Activated CD8-positive, alpha-beta T cell treated with anti-CD3 and anti-CD28 coated beads for 36 hours (primary cell): ENCODE data around the gene YLPM1. TPM values are rescaled to one million over a fixed set of nuclear protein-coding genes. Genes with fewer than 3 reads are reported as not detected.

ENCODE experiments used
- ATAC-seq: fragments of 200-7000 bp; cut with Tn5 transposase; one replicate; pipeline ENCODE4 v1.10.0; 2021; ENCODE audit warnings: mild to moderate bottlenecking, moderate library complexity
- CTCF ChIA-PET: fragments of 350-600 bp; sonication (Branson Sonifier 250); formaldehyde crosslinking; loops from one replicate; lab custom pipeline; 2021; ENCODE audit warnings: antibody characterized with exemption; lab: Charles Lee
- POLR2A ChIA-PET: fragments of 350-600 bp; sonication (Branson Sonifier 250); formaldehyde crosslinking; loops from one replicate; lab custom pipeline; 2021; ENCODE audit warnings: antibody characterized with exemption; lab: Charles Lee
- DNase-seq: peaks from one replicate; pipeline ENCODE4 v3.0.0-alpha.2; 2020
- H3K27ac Mint-ChIP-seq: one replicate; pipeline ENCODE4 v1.8.0; 2021; ENCODE audit warnings: mild to moderate bottlenecking, mixed read lengths
- H3K27me3 Mint-ChIP-seq: one replicate; pipeline ENCODE4 v1.8.0; 2021; ENCODE audit warnings: mixed read lengths
- H3K36me3 Mint-ChIP-seq: one replicate; pipeline ENCODE4 v1.8.0; 2021; ENCODE audit warnings: low read depth, mixed read lengths
- H3K4me1 Mint-ChIP-seq: one replicate; pipeline ENCODE4 v1.8.0; 2021; ENCODE audit warnings: low read depth, mixed read lengths
- H3K4me3 Mint-ChIP-seq: one replicate; pipeline ENCODE4 v1.8.0; 2021; ENCODE audit warnings: mild to moderate bottlenecking, moderate library complexity, mixed read lengths
- H3K9me3 Mint-ChIP-seq: one replicate; pipeline ENCODE4 v1.8.0; 2021; ENCODE audit warnings: mixed read lengths
- CTCF ChIP-seq: fragments of 200-600 bp; IDR thresholded peaks from one replicate; pipeline ENCODE4 v1.8.0; 2022; ENCODE audit warnings: antibody characterized with exemption, mild to moderate bottlenecking
- intact Hi-C: fragments of 100-400 bp; cut with micrococcal nuclease; formaldehyde crosslinking; loops from one replicate; pipeline ENCODE4 v1.10.0; 2022
- total RNA-seq, 2 experiments: library from RNA; stranded (reverse); gene quantifications; one replicate each; pipeline ENCODE4 v1.2.3, GENCODE V29; 2021

YLPM1 gene
- total RNA-seq, 2 experiments from 2014 or later: 43.6 to 49.0 TPM

DNA sequence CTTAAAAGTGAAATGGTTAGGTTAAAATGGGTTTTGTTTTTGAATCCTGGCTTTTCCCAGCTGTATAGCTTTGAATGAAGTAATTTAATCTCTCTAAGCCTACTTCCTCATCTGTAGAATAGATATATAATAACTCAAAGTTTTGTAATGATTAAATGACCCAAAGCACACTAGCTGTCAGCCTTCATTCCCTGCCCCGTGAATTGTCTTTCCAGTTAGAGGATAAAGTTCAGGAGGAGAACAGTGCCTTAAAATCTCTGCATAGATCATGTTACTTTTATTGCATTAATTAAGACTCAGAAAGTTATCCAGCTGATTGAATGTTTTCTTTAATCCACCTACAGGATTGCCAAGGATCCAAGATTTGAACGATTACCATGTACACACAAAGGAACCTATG lies 30.7 kb upstream of the YLPM1 start:
- POLR2A ChIA-PET: no interaction called here
- Mint-ChIP-seq H3K4me3 (no peak overlapping the region), H3K36me3 (peaks cover 21% of the 10 kb centered on the region), H3K27me3 (no peaks in the 10 kb centered on the region), H3K9me3 (no peaks in the 10 kb centered on the region), H3K4me1 (no peaks in the 10 kb centered on the region), H3K27ac (no peak overlapping the region)
- DNase-seq (no peak), ATAC-seq (no peak)
- intact Hi-C loops: no loop called here
- no peak for TF ChIP-seq CTCF
- CTCF ChIA-PET: interaction anchor here (0.6 kb wide), 1 partner anchor 61 kb away, joined by 3 read pairs; no protein-coding TSS in a partner anchor

DNA sequence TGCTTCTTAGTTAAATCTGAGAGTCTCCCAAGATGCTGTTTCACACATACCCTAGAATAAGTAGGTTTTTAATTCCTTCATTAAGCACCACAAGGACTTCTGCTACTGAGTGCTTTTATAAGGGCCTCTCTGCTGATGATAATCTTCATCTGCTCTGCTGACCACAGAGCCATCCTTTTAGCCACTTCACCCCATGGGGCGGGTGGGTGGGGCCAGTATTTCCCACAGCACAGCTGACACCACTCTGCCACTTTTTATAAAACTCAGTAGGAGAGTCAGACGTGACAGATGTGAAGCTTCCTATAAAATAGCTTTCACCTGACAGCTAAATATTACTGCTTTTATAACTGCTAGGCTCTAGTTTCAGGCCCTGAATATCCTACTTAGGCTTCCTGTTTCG lies 29.9 kb upstream of the YLPM1 start:
- DNase-seq (no peak), ATAC-seq (no peak)
- Mint-ChIP-seq H3K4me1 (peaks cover 2% of the 10 kb centered on the region), H3K27ac (no peak overlapping the region), H3K9me3 (no peaks in the 10 kb centered on the region), H3K36me3 (peaks cover 22% of the 10 kb centered on the region), H3K27me3 (no peaks in the 10 kb centered on the region), H3K4me3 (no peak overlapping the region)
- ChIA-PET CTCF (no interaction called here), POLR2A (no interaction called here)
- TF ChIP-seq CTCF: no peak
- intact Hi-C loops: no loop called here

- TF ChIP-seq CTCF: no peak
- Mint-ChIP-seq H3K27me3 (no peaks in the 10 kb centered on the region), H3K4me3 (no peak overlapping the region), H3K9me3 (no peaks in the 10 kb centered on the region), H3K27ac (no peak overlapping the region), H3K36me3 (peaks cover 29% of the 10 kb centered on the region), H3K4me1 (peaks cover 2% of the 10 kb centered on the region)
- ATAC-seq (no peak), DNase-seq (no peak)
- intact Hi-C loops: no loop called here
- CTCF ChIA-PET: no interaction called here
- POLR2A ChIA-PET: no interaction called here
These were observed 28.0 kb upstream of the YLPM1 start for GRCh38 chr14:74735125-74735524.

DNA sequence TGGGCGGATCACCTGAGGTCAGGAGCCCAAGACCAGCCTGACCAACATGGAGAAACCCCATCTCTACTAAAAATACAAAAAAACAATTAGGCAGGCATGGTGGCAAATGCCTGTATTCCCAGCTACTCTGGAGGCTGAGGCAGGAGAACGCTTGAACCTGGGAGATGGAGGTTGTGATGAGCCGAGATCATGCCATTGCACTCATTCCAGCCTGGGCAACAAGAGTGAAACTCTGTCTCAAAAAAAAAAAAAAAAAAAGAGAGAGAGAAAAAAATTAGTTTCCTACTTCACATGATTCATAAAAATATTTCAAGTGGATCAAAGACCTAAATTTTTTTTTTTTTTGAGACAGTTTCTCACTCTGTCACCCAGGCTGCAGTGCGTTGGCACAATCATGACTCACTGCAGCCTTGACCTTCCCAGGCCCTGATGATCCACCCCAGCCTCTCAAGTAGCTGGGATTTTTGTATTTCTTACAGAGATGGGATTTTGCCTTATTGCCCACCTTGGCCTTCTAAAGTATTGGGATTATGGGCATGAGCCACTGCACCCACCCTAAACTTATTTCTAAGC lies 25.3 kb upstream of the YLPM1 start:
- DNase-seq (peak; percentile 36), ATAC-seq (peak; percentile 73)
- H3K4me3 Mint-ChIP-seq: no peak overlapping the region
- TF ChIP-seq CTCF: no peak
- no peak overlapping the region for H3K27ac Mint-ChIP-seq
- CTCF ChIA-PET: no interaction called here
- H3K27me3 Mint-ChIP-seq: no peaks in the 10 kb centered on the region
- no peaks in the 10 kb centered on the region for H3K9me3 Mint-ChIP-seq
- intact Hi-C loops: no loop called here
- peaks cover 2% of the 10 kb centered on the region for H3K4me1 Mint-ChIP-seq
- POLR2A ChIA-PET: no interaction called here
- peaks cover 27% of the 10 kb centered on the region for H3K36me3 Mint-ChIP-seq

DNA sequence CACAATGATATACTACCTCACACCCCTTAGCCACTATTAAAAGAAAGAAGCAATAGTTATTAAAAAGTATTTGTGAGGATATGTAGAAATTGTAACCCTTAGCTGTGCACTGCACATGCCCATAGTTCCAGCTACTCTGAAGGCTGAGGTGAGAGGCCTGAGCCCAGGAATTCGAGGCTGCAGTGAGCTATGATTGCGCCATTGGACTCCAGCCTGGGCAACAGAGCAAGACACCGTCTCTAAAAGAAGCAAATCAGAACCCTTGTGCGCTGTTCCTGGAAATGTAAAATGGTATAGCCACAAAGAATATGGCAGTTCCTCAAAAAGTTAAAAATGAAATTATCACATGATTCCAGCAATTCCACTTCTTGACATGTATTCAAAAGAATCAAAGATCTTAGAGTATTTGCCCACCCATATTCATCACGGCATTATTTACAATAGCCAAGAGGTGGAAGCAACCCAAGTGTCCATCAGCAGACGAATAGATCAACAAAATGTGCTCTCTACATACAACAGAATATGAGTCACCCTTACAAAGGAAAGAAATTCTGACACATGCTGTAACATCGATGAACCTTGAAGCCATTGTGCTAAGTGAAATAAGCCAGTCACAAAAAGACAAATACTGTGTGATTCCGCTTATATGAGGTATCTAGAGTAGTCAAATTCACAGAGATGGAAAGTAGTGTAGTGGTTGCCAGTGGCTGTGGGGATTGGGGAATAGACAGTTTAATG lies 23.7 kb upstream of the YLPM1 start:
- DNase-seq: no peak
- POLR2A ChIA-PET: interaction anchor here (0.6 kb wide), 1 partner anchor 23 kb away, joined by 4 read pairs; no protein-coding TSS in a partner anchor
- peaks cover 24% of the 10 kb centered on the region for H3K36me3 Mint-ChIP-seq
- H3K4me3 Mint-ChIP-seq: no peak overlapping the region
- no peak for TF ChIP-seq CTCF
- H3K4me1 Mint-ChIP-seq: peaks cover 4% of the 10 kb centered on the region
- H3K27me3 Mint-ChIP-seq: no peaks in the 10 kb centered on the region
- CTCF ChIA-PET: no interaction called here
- intact Hi-C loops: no loop called here
- no peaks in the 10 kb centered on the region for H3K9me3 Mint-ChIP-seq
- no peak for ATAC-seq
- H3K27ac Mint-ChIP-seq: no peak overlapping the region
